GM12878 (cell line): ENCODE data around the gene PIP4K2B.

Experiments used
- CTCF ChIP-seq, 3 experiments: IDR thresholded peaks in 2 of 3; conservative IDR thresholded peaks in 1 of 3; 2 replicates each; pipeline ENCODE4 v1.5.1; 2011; ENCODE audit warnings: low read depth in 3 of 3, low read length in 3 of 3, mild to moderate bottlenecking in 3 of 3, control low read depth in 2 of 3, moderate library complexity in 2 of 3, inconsistent platforms in 1 of 3, mixed read lengths in 1 of 3; ENCODE audit not compliant: control insufficient read depth in 2 of 3, insufficient read depth in 1 of 3; ENCODE audit errors: extremely low read depth in 1 of 3
- POLR2A ChIP-seq: IDR thresholded peaks from 2 replicates; pipeline ENCODE4 v1.6.1; 2011; ENCODE audit warnings: low read depth, mild to moderate bottlenecking, low read length
- RAD21 ChIP-seq: IDR thresholded peaks from 2 replicates; pipeline ENCODE4 v1.6.1; 2011; ENCODE audit warnings: mild to moderate bottlenecking, low read depth, low read length, moderate library complexity; ENCODE audit not compliant: insufficient read depth
- ZNF24 ChIP-seq: fragments of 450-650 bp; IDR thresholded peaks from 2 replicates; pipeline ENCODE4 v1.6.1; 2017; ENCODE audit warnings: antibody characterized with exemption, mild to moderate bottlenecking
- ZZZ3 ChIP-seq: IDR thresholded peaks from 2 replicates; pipeline ENCODE4 v1.6.1; 2011; ENCODE audit warnings: low read depth; ENCODE audit not compliant: control insufficient read depth, insufficient read length

- TF ChIP-seq CTCF (IDR thresholded peaks at IDR 0.05 in 2 of 3, conservative IDR thresholded peaks at IDR 0.05 in 1 of 3; ENCODE audit: control insufficient read depth in 2 of 3, extremely low read depth in 1 of 3, insufficient read depth in 1 of 3, low read depth in 3 of 3, low read length in 3 of 3) (no peak), RAD21 (no peak), ZNF24 (no peak), ZZZ3 (no peak), POLR2A (no peak)
Measured at GRCh38 chr17:38733282-38733981, 65.9 kb downstream of the PIP4K2B start.
